Lung (tissue), 16 donors: ENCODE measurements around the gene PELI2. TPM values are rescaled to one million over a fixed set of nuclear protein-coding genes. Genes with fewer than 3 reads are reported as not detected.

Source experiments
- ATAC-seq: fragments of 200-7000 bp; cut with Tn5 transposase; one replicate; pipeline ENCODE4 v1.9.1; 2020; ENCODE audit warnings: moderate number of reproducible peaks; ENCODE audit not compliant: insufficient read depth, low FRiP score
- DNase-seq, 3 donors: peaks; one replicate each; pipeline ENCODE4 v3.0.0-alpha.2; 2013 to 2017
- H3K27ac ChIP-seq, 2 donors: one replicate each; pipeline ENCODE4 v1.5.1; 2013; ENCODE audit warnings: mild to moderate bottlenecking in 2 of 2, moderate library complexity in 2 of 2, control low read depth in 1 of 2, inconsistent platforms in 1 of 2, low read depth in 1 of 2, low read length in 1 of 2
- H3K27me3 ChIP-seq, 3 donors: one replicate each; pipeline ENCODE4 v1.5.1; 2013; ENCODE audit warnings: low read length in 2 of 3; ENCODE audit not compliant: control insufficient read depth in 3 of 3, insufficient read depth in 3 of 3
- H3K36me3 ChIP-seq, 4 donors: one replicate each; pipeline ENCODE4 v1.5.1; 2013; ENCODE audit warnings: low read length in 4 of 4, mild to moderate bottlenecking in 1 of 4, moderate library complexity in 1 of 4; ENCODE audit not compliant: control insufficient read depth in 4 of 4, insufficient read depth in 4 of 4
- H3K4me1 ChIP-seq, 5 donors: one replicate each; pipeline ENCODE4 v1.5.1; 2013; ENCODE audit warnings: low read length in 5 of 5, mild to moderate bottlenecking in 2 of 5, moderate library complexity in 1 of 5; ENCODE audit not compliant: control insufficient read depth in 5 of 5, insufficient read depth in 5 of 5
- H3K4me3 ChIP-seq: one replicate; pipeline ENCODE4 v1.5.1; 2013; ENCODE audit warnings: mild to moderate bottlenecking, control low read depth, moderate library complexity
- H3K9ac ChIP-seq, 2 donors: one replicate each; pipeline ENCODE4 v1.5.1; 2013; ENCODE audit warnings: low read length in 2 of 2, control low read depth in 1 of 2; ENCODE audit not compliant: insufficient read depth in 1 of 2
- H3K9me3 ChIP-seq, 4 donors: one replicate each; pipeline ENCODE4 v1.5.1; 2013; ENCODE audit warnings: low read length in 3 of 4, mild to moderate bottlenecking in 1 of 4, moderate library complexity in 1 of 4; ENCODE audit not compliant: control insufficient read depth in 4 of 4, insufficient read depth in 3 of 4
- WGBS, 2 donors: extraction: QIAGEN DNeasy Blood & Tissue Kit; methylation state at CpG; one replicate each; pipeline ENCODE4 v1.1.7; 2013; 5-methylcytosine and 5-hydroxymethylcytosine counted together
- long read RNA-seq, 5 donors: transcript quantifications; one replicate each; lab custom pipeline, GENCODE V29; 2026
- polyA plus RNA-seq, 2 donors: library from polyadenylated mRNA; stranded (reverse); fragments of 200-250 nt; gene quantifications; one replicate each; pipeline ENCODE4 v1.2.1, GENCODE V29; 2013
- total RNA-seq, 2 donors: library from RNA; depleted of rRNA in 1 of 2; stranded (reverse); fragments of >200 nt in 1 of 2; gene quantifications; one replicate each; pipeline ENCODE4 v1.2.1, GENCODE V29; 2014 to 2021
- TF ChIP-seq, protein P1 (sequence below): IDR thresholded peaks from 2 replicates; pipeline ENCODE4 v1.5.1; 2012; ENCODE audit warnings: mild to moderate bottlenecking; ENCODE audit errors: control extremely low read depth, extremely low read depth
- donor health status: control.
- donor health status: control.
- donor health status: Bipolar disorder and iron deficiency.
- donor health status: healthy.
- donor health status: DM: yes; HTN: yes; CAD: no.

The PELI2 gene, protein sequence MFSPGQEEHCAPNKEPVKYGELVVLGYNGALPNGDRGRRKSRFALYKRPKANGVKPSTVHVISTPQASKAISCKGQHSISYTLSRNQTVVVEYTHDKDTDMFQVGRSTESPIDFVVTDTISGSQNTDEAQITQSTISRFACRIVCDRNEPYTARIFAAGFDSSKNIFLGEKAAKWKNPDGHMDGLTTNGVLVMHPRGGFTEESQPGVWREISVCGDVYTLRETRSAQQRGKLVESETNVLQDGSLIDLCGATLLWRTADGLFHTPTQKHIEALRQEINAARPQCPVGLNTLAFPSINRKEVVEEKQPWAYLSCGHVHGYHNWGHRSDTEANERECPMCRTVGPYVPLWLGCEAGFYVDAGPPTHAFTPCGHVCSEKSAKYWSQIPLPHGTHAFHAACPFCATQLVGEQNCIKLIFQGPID
- total RNA-seq (10 to 100 TPM; 12.5 to 21.1 TPM), polyA plus RNA-seq (1 to 10 TPM; 3.8 to 4.5 TPM)
- long read RNA-seq, donor 1, full-length matches to known transcripts, result 2 of 2 reads
- long read RNA-seq, donor 1, partial matches to known transcripts, result 0 of 2 reads
- long read RNA-seq, donor 1, other reads (novel, unspliced or antisense), result 0 of 2 reads
- long read RNA-seq, donor 2, result 0 reads
- long read RNA-seq, donor 3, full-length matches to known transcripts, result 2 of 2 reads
- long read RNA-seq, donor 3, partial matches to known transcripts, result 0 of 2 reads
- long read RNA-seq, donor 3, other reads (novel, unspliced or antisense), result 0 of 2 reads
- long read RNA-seq, donor 4, result 0 reads
- long read RNA-seq, donor 5, full-length matches to known transcripts, result 2 of 2 reads
- long read RNA-seq, donor 5, partial matches to known transcripts, result 0 of 2 reads
- long read RNA-seq, donor 5, other reads (novel, unspliced or antisense), result 0 of 2 reads

DNA sequence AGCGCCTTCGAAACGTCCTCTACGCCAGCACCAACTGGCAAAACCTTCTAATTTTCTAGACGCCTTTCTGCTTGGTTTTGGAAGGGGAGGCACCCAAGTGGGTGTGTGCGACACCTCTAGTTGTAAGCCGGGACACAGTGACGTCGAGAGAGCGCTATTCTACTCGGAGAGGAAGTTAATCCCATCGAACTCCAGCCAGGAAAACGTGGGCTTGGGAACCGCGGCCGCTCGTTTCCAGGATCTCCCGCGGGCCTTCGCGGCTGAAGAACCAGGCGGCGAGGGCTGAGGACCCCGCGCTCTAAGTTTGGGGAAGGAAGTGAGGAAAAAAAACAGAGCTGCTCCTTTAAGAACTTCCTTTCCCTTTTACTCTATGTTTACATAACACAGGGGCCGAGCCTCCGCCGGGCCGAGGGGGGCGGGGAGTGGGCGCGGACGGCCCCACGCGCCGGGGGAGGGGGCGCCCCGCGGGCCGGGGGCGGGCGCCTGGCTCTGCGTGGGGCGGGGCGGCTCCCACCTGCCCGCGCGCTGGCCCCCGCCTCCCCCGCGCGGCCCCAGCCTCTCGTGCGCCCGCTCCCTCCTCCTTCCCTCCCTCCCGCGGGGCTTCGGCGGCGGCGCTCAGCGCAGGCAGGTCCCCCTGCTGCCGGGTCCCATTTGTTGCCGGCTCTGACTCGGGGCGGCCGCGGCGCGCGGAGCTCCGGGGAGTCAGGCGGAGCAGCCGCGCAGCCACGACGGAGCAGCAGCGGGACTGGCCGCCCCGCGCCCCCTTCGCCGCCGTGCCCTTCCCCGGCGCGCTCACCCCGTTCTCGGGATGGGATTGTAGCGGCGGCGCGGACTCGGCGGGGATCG, at the start of gene PELI2:
Gene PELI2 (plus strand): TSS at position 647 of the 846 bp plus-strand sequence. CDS start 250 bp downstream, outside the sequence.
- ATAC-seq (peak; percentile 70), DNase-seq (peak; percentile 91 to 94 (median 91))
- 0 to 1% methylated on average over 50 to 96 of the region's 96 CpGs for WGBS, 2 donors
- H3K9ac ChIP-seq, result peak within 1 kb of the TSS in 1 of 2 donors; percentile 87
- no peaks in the 10 kb centered on the region for H3K36me3 ChIP-seq
- TF ChIP-seq, protein P1, sequence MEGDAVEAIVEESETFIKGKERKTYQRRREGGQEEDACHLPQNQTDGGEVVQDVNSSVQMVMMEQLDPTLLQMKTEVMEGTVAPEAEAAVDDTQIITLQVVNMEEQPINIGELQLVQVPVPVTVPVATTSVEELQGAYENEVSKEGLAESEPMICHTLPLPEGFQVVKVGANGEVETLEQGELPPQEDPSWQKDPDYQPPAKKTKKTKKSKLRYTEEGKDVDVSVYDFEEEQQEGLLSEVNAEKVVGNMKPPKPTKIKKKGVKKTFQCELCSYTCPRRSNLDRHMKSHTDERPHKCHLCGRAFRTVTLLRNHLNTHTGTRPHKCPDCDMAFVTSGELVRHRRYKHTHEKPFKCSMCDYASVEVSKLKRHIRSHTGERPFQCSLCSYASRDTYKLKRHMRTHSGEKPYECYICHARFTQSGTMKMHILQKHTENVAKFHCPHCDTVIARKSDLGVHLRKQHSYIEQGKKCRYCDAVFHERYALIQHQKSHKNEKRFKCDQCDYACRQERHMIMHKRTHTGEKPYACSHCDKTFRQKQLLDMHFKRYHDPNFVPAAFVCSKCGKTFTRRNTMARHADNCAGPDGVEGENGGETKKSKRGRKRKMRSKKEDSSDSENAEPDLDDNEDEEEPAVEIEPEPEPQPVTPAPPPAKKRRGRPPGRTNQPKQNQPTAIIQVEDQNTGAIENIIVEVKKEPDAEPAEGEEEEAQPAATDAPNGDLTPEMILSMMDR, result no peak
- peak within 1 kb of the TSS; percentile 95 for H3K4me3 ChIP-seq
- no peaks in the 10 kb centered on the region for H3K9me3 ChIP-seq
- H3K4me1 ChIP-seq, result peaks cover 0 to 25% (median 0%) of the 10 kb centered on the region in 5 donors
- no peaks in the 10 kb centered on the region for H3K27me3 ChIP-seq
- peak within 1 kb of the TSS; percentile 73 to 91 for H3K27ac ChIP-seq

- DNase-seq (peak; percentile 33 to 71 (median 63)), ATAC-seq (no peak)
- 65 to 70% methylated on average over 4 of the region's 4 CpGs for WGBS, 2 donors
- no peak overlapping the region for H3K9ac ChIP-seq
- peaks cover 0 to 13% (median 0%) of the 10 kb centered on the region in 5 donors for H3K4me1 ChIP-seq
- no peak overlapping the region for H3K27ac ChIP-seq
- H3K36me3 ChIP-seq, result no peaks in the 10 kb centered on the region
- H3K27me3 ChIP-seq, result no peaks in the 10 kb centered on the region
- H3K9me3 ChIP-seq, result no peaks in the 10 kb centered on the region
- TF ChIP-seq, protein P1, result no peak
- H3K4me3 ChIP-seq, result no peak overlapping the region
Observed at GRCh38 chr14:56073799-56074198, 44.4 kb upstream of the PELI2 start.

DNA sequence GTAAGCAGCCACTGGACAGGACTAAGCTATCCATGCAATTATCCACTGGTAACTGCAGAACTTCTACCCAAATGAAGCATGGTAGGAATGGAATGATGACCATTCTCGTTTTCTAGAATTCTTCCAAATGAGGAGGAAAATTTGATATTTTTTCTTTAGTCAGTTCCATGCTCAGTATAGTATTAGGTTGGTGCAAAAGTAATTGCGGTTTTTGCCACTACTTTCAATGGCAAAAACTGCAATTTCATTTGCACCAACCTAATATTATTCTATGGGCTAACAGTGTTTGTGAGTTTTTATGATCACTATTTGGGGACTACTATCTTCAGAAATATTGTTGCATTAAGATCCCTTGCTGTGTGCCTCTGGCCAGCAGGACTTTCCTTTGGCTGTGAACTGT, 42.9 kb upstream of the PELI2 start:
- Histone ChIP-seq H3K27me3 (no peaks in the 10 kb centered on the region), H3K9me3 (no peaks in the 10 kb centered on the region), H3K36me3 (no peaks in the 10 kb centered on the region), H3K4me3 (no peak overlapping the region), H3K27ac (no peak overlapping the region), H3K4me1 (peaks cover 0 to 13% (median under 1%) of the 10 kb centered on the region in 5 donors), H3K9ac (no peak overlapping the region)
- no peak for DNase-seq
- no peak for ATAC-seq
- TF ChIP-seq, protein P1, result no peak
- WGBS, 2 donors, result 89 to 95% methylated on average over 2 of the region's 2 CpGs
